Upper lobe of left lung (tissue), 4 donors: ENCODE measurements around the gene KCNAB1.
"Not testable (repeated sequence)": the region's sequence is repeated elsewhere in the genome, so short reads cannot be mapped to it uniquely, and the experiment has no call there.

ENCODE experiments used
- CTCF ChIP-seq, 6 experiments: fragments of 450-650 bp in 4 of 6; fragments of 200-600 bp in 2 of 6; sonication (generic) in 2 of 6; IDR thresholded peaks; one replicate each; pipeline ENCODE4 v1.5.1; 2016 to 2019; ENCODE audit warnings: antibody characterized with exemption in 6 of 6
- EP300 ChIP-seq, 4 donors: sonication (generic); formaldehyde crosslinking; IDR thresholded peaks; one replicate each; pipeline ENCODE4 v1.5.1; 2017; ENCODE audit warnings: antibody characterized with exemption in 4 of 4, control low read depth in 2 of 4
- POLR2A ChIP-seq, 4 donors: fragments of 450-650 bp; IDR thresholded peaks; one replicate each; pipeline ENCODE4 v1.5.1; 2016 to 2017; ENCODE audit warnings: antibody characterized with exemption in 4 of 4, mild to moderate bottlenecking in 2 of 4
- POLR2AphosphoS5 ChIP-seq, 2 donors: sonication (generic); formaldehyde crosslinking; IDR thresholded peaks; one replicate each; pipeline ENCODE4 v1.5.1; 2017; ENCODE audit warnings: antibody characterized with exemption in 2 of 2

GRCh38 chr3:156569881-156570280 lies 449.5 kb downstream of the KCNAB1 start:
- TF ChIP-seq CTCF, EP300, POLR2AphosphoS5, POLR2A (IDR thresholded peaks at IDR 0.05): not testable (repeated sequence)
